K562 (cell line): ENCODE data around the gene ADGRE3.

ENCODE experiments used
- E2F5 ChIP-seq: sonication (generic); formaldehyde crosslinking; IDR thresholded peaks from 2 replicates; pipeline ENCODE4 v1.8.0; 2022; ENCODE audit warnings: mild to moderate bottlenecking, missing genetic modification reagents
- EZH2 ChIP-seq: IDR thresholded peaks from 2 replicates; pipeline ENCODE4 v1.6.1; 2012; ENCODE audit warnings: low read depth, mild to moderate bottlenecking, inconsistent platforms, low read length, borderline replicate concordance
- GTF2F1 ChIP-seq: IDR thresholded peaks from 2 replicates; pipeline ENCODE4 v1.6.1; 2011; ENCODE audit warnings: low read depth, low read length, improper control_type of control experiment
- REST ChIP-seq, 2 experiments: fragments of 450-650 bp; formaldehyde crosslinking in 1 of 2; IDR thresholded peaks; 2 replicates each; pipeline versions ENCODE4 v1.4.0 to v1.6.1; 2014 to 2020; ENCODE audit warnings: mild to moderate bottlenecking in 2 of 2, borderline replicate concordance in 1 of 2, low read depth in 1 of 2
- TEAD4 ChIP-seq, 2 experiments: sonication (generic) in 1 of 2; formaldehyde crosslinking in 1 of 2; IDR thresholded peaks; 2 replicates each; pipeline versions ENCODE4 v1.6.1 to v1.8.0; 2012 to 2022; ENCODE audit warnings: borderline replicate concordance in 1 of 2, inconsistent platforms in 1 of 2, low read length in 1 of 2, mild to moderate bottlenecking in 1 of 2, missing genetic modification reagents in 1 of 2
- ZBTB26 ChIP-seq: fragments of 450-650 bp; formaldehyde crosslinking; IDR thresholded peaks from 2 replicates; pipeline ENCODE4 v1.4.0; 2022; ENCODE audit warnings: missing genetic modification characterization
- ZNF239 ChIP-seq: fragments of 250-450 bp; sonication (Bioruptor Pico); IDR thresholded peaks from 2 replicates; pipeline ENCODE4 v1.4.0; 2020; ENCODE audit warnings: mild to moderate bottlenecking
- TF ChIP-seq, protein P1 (sequence below), 3 experiments: IDR thresholded peaks in 2 of 3; conservative IDR thresholded peaks in 1 of 3; 2 replicates each; pipeline ENCODE4 v1.5.1; 2011 to 2012; ENCODE audit warnings: low read length in 3 of 3, mild to moderate bottlenecking in 3 of 3, control low read depth in 2 of 3, improper control_type of control experiment in 1 of 3, inconsistent platforms in 1 of 3, low read depth in 1 of 3, mixed read lengths in 1 of 3, moderate library complexity in 1 of 3; ENCODE audit not compliant: insufficient read depth in 2 of 3

DNA sequence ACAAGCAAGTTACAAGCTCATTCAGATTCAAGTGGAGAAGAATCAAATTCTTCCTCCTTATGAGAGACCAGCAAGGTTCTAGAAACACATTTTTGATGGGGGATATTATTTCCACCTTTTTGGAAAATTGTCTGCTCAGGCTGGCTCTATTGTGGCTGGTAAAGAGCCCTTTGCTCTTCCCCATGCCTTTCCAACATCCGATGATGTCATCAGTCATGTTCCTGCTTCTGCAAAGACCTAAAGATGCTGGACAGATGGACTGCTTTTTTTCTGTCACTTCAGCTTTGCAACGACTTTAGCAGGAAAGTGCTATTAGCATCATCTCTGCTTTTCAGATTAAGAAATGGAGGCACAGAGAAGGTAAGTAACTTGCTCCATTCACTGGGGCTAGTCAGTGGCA, 4.2 kb downstream of the ADGRE3 start:
- no peak for TF ChIP-seq E2F5 (CRISPR knock-in tag)
- no peak for TF ChIP-seq GTF2F1
- no peak for TF ChIP-seq EZH2
- TF ChIP-seq, protein P1, sequence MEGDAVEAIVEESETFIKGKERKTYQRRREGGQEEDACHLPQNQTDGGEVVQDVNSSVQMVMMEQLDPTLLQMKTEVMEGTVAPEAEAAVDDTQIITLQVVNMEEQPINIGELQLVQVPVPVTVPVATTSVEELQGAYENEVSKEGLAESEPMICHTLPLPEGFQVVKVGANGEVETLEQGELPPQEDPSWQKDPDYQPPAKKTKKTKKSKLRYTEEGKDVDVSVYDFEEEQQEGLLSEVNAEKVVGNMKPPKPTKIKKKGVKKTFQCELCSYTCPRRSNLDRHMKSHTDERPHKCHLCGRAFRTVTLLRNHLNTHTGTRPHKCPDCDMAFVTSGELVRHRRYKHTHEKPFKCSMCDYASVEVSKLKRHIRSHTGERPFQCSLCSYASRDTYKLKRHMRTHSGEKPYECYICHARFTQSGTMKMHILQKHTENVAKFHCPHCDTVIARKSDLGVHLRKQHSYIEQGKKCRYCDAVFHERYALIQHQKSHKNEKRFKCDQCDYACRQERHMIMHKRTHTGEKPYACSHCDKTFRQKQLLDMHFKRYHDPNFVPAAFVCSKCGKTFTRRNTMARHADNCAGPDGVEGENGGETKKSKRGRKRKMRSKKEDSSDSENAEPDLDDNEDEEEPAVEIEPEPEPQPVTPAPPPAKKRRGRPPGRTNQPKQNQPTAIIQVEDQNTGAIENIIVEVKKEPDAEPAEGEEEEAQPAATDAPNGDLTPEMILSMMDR (IDR thresholded peaks at IDR 0.05 in 2 of 3, conservative IDR thresholded peaks at IDR 0.05 in 1 of 3; ENCODE audit: insufficient read depth in 2 of 3, low read depth in 1 of 3, low read length in 3 of 3): no peak
- no peak for TF ChIP-seq ZNF239 (CRISPR knock-in tag)
- TF ChIP-seq ZBTB26: no peak
- no peak for TF ChIP-seq TEAD4 (IDR thresholded peaks at IDR 0.05; ENCODE audit: low read length)
- no peak for TF ChIP-seq TEAD4 (CRISPR knock-in tag; IDR thresholded peaks at IDR 0.05; ENCODE audit: borderline replicate concordance)
- TF ChIP-seq REST (IDR thresholded peaks at IDR 0.05; ENCODE audit: borderline replicate concordance): no peak
- TF ChIP-seq REST (CRISPR knock-in tag; IDR thresholded peaks at IDR 0.05; ENCODE audit: low read depth): no peak
